Subcutaneous adipose tissue (tissue), 4 donors: ENCODE data around the gene SYT11. TPM values are rescaled to one million over a fixed set of nuclear protein-coding genes. Genes with fewer than 3 reads are reported as not detected.

Experiments used
- total RNA-seq, 4 donors: library from RNA; depleted of rRNA; stranded (reverse); fragments of >200 nt; gene quantifications; one replicate each; pipeline ENCODE4 v1.1.0, GENCODE V29; 2016
- TF ChIP-seq, protein P1 (sequence below): fragments of 450-650 bp; IDR thresholded peaks from one replicate; pipeline ENCODE4 v1.5.1; 2016; ENCODE audit warnings: low read depth, mild to moderate bottlenecking, control low read depth, antibody characterized with exemption, moderate library complexity

The SYT11 gene
- total RNA-seq, 4 donors from 2014 or later = 4.3 to 13.8 (median 5.2) TPM

DNA sequence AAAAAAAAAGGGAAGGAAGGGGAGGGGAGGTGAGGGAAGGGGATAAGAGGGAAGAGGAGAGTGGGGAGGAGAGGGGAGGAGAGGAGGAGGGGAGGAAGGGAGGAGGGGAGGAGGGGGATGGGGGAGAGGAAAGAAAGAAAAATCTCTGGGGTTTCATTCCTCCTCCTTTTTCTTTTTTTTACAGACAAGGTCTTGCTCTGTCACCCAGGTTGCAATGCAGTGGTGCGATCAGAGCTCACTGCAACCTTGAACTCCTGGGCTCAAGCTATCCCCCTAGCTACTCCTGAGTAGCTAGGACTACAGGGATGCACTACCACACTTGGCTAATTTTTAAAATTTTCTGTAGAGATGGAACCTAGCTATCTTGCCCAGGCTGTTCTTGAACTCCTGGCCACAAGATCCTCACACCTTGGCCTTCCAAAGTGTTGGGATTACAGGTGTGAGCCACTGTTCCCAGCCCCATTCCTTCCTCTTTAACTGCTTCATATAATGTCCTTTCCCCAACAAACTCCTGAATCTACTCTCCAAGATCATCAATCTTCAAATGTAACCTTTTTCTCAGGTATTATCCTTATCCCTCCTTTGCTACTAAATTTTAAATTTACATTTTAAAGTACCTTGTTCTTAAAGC is 25.6 kb upstream of the SYT11 start:
- TF ChIP-seq, protein P1, sequence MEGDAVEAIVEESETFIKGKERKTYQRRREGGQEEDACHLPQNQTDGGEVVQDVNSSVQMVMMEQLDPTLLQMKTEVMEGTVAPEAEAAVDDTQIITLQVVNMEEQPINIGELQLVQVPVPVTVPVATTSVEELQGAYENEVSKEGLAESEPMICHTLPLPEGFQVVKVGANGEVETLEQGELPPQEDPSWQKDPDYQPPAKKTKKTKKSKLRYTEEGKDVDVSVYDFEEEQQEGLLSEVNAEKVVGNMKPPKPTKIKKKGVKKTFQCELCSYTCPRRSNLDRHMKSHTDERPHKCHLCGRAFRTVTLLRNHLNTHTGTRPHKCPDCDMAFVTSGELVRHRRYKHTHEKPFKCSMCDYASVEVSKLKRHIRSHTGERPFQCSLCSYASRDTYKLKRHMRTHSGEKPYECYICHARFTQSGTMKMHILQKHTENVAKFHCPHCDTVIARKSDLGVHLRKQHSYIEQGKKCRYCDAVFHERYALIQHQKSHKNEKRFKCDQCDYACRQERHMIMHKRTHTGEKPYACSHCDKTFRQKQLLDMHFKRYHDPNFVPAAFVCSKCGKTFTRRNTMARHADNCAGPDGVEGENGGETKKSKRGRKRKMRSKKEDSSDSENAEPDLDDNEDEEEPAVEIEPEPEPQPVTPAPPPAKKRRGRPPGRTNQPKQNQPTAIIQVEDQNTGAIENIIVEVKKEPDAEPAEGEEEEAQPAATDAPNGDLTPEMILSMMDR = no peak

- TF ChIP-seq, protein P1 = no peak
Observed at GRCh38 chr1:155834296-155834926, 25.0 kb upstream of the SYT11 start.

GRCh38 chr1:155835548-155835947 is 23.8 kb upstream of the SYT11 start:
- TF ChIP-seq, protein P1 = no peak

- TF ChIP-seq, protein P1 = no peak
Observed at GRCh38 chr1:155840386-155840785, 19.0 kb upstream of the SYT11 start.

GRCh38 chr1:155844860-155845421 is 14.4 kb upstream of the SYT11 start:
- TF ChIP-seq, protein P1 = no peak

DNA sequence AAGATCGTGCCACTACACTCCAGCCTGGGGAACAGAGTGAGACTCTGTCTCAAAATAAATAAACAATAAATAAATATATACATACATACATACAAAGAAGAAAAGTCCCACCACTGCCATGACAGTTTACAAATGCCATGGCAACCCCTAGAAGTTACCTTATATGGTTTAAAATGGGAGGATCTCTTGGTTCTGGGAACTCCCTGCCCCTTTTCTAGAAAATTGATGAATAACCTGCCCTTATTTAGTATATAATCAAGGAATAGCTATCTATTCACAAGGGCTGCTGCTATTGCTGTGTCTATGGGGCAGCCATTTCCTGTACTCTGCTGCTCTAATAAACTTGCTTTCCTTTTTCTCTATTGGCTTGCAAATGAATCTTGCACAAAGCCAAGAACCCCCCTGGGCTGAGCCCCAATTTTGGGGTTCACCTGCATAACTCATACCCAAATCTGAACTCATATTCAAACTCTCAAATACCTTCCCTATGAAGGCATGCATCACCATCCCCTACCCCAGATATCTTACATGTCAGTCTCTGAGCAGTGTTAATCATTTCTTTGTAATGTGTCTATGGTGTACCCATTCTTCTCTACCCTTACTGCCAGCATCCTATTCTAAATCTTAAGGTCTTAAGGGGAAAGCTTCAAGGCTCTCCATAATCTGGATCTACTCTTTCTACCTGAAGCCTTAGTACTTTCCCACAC is 11.4 kb upstream of the SYT11 start:
- TF ChIP-seq, protein P1 = no peak

- TF ChIP-seq, protein P1 = no peak
Observed at GRCh38 chr1:155850345-155850744, 9.0 kb upstream of the SYT11 start.
